ENCODE results near the gene SP6.
A peak's percentile ranks its signal among the peaks of the same experiment; 100 is the strongest.

The SP6 gene

GRCh38 chr17:47812146-47812920 is 38.6 kb downstream of the SP6 start:
- DNase-seq (ENCODE audit: low read depth in 3 of 3), result no peak

- no peak for DNase-seq (ENCODE audit: low read depth in 3 of 3)
Observed at GRCh38 chr17:47811709-47812108, 39.3 kb downstream of the SP6 start.

GRCh38 chr17:47810901-47811635 is 39.9 kb downstream of the SP6 start:
- no peak for DNase-seq (ENCODE audit: low read depth in 3 of 3)

- DNase-seq (ENCODE audit: low read depth in 3 of 3), result peak in 1 of 3 donors; percentile 15
Observed at GRCh38 chr17:47810200-47810821, 40.7 kb downstream of the SP6 start.

- DNase-seq (ENCODE audit: low read depth in 3 of 3), result no peak
Observed at GRCh38 chr17:47808830-47809480, 42.0 kb downstream of the SP6 start.

- DNase-seq (ENCODE audit: low read depth in 3 of 3), result no peak
Observed at GRCh38 chr17:47808036-47808829, 42.7 kb downstream of the SP6 start.

GRCh38 chr17:47807421-47807820 is 43.5 kb downstream of the SP6 start:
- no peak for DNase-seq (ENCODE audit: low read depth in 3 of 3)

GRCh38 chr17:47806913-47807255 is 44.1 kb downstream of the SP6 start:
- no peak for DNase-seq (ENCODE audit: low read depth in 3 of 3)

GRCh38 chr17:47806026-47806912 is 44.7 kb downstream of the SP6 start:
- DNase-seq (ENCODE audit: low read depth in 3 of 3), result no peak

- DNase-seq (ENCODE audit: low read depth in 3 of 3), result no peak
Observed at GRCh38 chr17:47804461-47804860, 46.5 kb downstream of the SP6 start.

- no peak for DNase-seq (ENCODE audit: low read depth in 3 of 3)
Observed at GRCh38 chr17:47803751-47804150, 47.2 kb downstream of the SP6 start.

- DNase-seq (ENCODE audit: low read depth in 3 of 3), result no peak
Observed at GRCh38 chr17:47803201-47803600, 47.8 kb downstream of the SP6 start.

- peak; percentile 23 to 46 (median 32) for DNase-seq (ENCODE audit: low read depth in 3 of 3)
Observed at GRCh38 chr17:47802341-47803022, 48.5 kb downstream of the SP6 start.

GRCh38 chr17:47801906-47802305 is 49.1 kb downstream of the SP6 start:
- DNase-seq (ENCODE audit: low read depth in 3 of 3), result no peak

GRCh38 chr17:47801176-47801765 is 49.7 kb downstream of the SP6 start:
- DNase-seq (ENCODE audit: low read depth in 3 of 3), result no peak

- DNase-seq (ENCODE audit: low read depth in 3 of 3), result no peak
Observed at GRCh38 chr17:47800686-47801085, 50.3 kb downstream of the SP6 start.

GRCh38 chr17:47797797-47798196 is 53.2 kb downstream of the SP6 start:
- DNase-seq (ENCODE audit: low read depth in 3 of 3), result no peak

Data from stimulated activated CD4-positive, alpha-beta T cell treated with anti-CD3 and anti-CD28 coated beads, TNF-alpha, amount 100 ng/mL, for 48 hours (primary cell).